LNCaP clone FGC (cell line): ENCODE data around the gene CD163L1.

ENCODE experiments used
- DNase-seq: peaks from one replicate; pipeline ENCODE4 v3.0.0-alpha.2; 2011; ENCODE audit warnings: low read depth
- H3K4me3 ChIP-seq: 2 replicates; pipeline ENCODE4 v1.5.1; 2011; ENCODE audit warnings: mild to moderate bottlenecking, low read depth, low read length, control low read depth
- CTCF ChIP-seq: IDR thresholded peaks from 2 replicates; pipeline ENCODE4 v1.5.1; 2012; ENCODE audit warnings: mild to moderate bottlenecking; ENCODE audit not compliant: control insufficient read depth, insufficient read depth; ENCODE audit errors: extremely low read depth

CD163L1 gene

GRCh38 chr12:7319930-7320329 is 124.0 kb downstream of the CD163L1 start:
- DNase-seq, result no peak
- peak; percentile 33 for TF ChIP-seq CTCF
- H3K4me3 ChIP-seq, result no peak overlapping the region

DNA sequence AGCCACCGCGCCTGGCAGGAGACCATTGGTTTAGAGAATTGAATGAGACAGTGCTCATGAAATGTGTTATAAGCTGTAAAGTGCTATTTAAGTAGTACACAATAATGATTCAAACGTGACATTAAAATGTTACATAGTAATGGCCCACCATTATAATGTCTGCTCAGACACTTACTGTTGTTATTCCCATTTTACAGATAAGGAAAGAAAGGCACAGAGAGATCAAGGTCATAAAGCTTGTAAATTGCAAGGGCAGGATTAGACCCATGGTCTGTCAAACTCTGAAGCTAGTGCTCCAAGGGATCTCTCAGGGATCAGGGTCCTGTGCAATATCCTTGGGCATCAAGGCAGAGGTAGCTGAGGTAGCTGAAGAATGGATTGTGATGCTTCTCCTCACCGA is 133.9 kb downstream of the CD163L1 start:
- H3K4me3 ChIP-seq, result no peak overlapping the region
- DNase-seq, result no peak
- TF ChIP-seq CTCF, result no peak
